SK-N-MC (cell line): ENCODE measurements around the gene KCNB1.

ENCODE experiments used
- EZH2 ChIP-seq: fragments of 200-600 bp; sonication (generic); IDR thresholded peaks from one replicate; pipeline ENCODE4 v1.6.1; 2017; ENCODE audit warnings: antibody characterized with exemption
- FOXP2 ChIP-seq: optimal IDR thresholded peaks from 2 replicates; pipeline ENCODE3; 2011; ENCODE audit warnings: mild to moderate bottlenecking, moderate library complexity; ENCODE audit not compliant: insufficient read depth; ENCODE audit errors: extremely low read length, control extremely low read depth
- POLR2AphosphoS5 ChIP-seq: IDR thresholded peaks from 2 replicates; pipeline ENCODE4 v1.6.1; 2012; ENCODE audit warnings: mild to moderate bottlenecking, low read depth, low read length, borderline replicate concordance

DNA sequence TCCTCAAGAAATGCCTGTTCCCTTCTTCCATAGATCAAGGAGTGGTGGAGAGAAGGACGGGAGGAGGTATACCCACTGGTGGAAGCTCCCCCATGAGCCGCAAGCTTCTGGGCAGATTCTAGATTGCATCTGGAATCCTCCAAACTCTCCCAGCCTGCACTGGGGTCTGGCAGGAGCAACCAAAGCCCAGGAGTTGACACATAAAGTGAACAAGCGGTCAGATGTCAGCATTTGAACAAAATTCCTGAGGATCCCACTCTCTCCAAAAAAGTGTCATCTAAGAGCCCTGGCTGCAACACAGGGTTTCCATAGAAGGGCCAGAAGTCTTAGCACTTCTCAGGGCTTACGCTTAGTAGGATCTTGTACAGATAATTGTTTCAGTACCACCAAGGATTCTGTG lies 88.2 kb downstream of the KCNB1 start:
- TF ChIP-seq EZH2 (no peak), POLR2AphosphoS5 (no peak), FOXP2 (no peak)
